AG09309 (cell line): ENCODE results near the gene PCK2.

Experiments used
- DNase-seq: peaks from one replicate; pipeline ENCODE4 v3.0.0-alpha.2; 2010; ENCODE audit warnings: low read depth
- H3K4me3 ChIP-seq: 2 replicates; pipeline ENCODE4 v1.5.1; 2011; ENCODE audit warnings: mild to moderate bottlenecking, low read depth, low read length, moderate library complexity; ENCODE audit not compliant: control insufficient read depth
- TF ChIP-seq, protein P1 (sequence below): IDR thresholded peaks from 2 replicates; pipeline ENCODE4 v1.5.1; 2011; ENCODE audit warnings: mild to moderate bottlenecking, low read depth, low read length, inconsistent platforms; ENCODE audit not compliant: insufficient read depth, control insufficient read depth; ENCODE audit errors: missing control alignments

Gene PCK2

DNA sequence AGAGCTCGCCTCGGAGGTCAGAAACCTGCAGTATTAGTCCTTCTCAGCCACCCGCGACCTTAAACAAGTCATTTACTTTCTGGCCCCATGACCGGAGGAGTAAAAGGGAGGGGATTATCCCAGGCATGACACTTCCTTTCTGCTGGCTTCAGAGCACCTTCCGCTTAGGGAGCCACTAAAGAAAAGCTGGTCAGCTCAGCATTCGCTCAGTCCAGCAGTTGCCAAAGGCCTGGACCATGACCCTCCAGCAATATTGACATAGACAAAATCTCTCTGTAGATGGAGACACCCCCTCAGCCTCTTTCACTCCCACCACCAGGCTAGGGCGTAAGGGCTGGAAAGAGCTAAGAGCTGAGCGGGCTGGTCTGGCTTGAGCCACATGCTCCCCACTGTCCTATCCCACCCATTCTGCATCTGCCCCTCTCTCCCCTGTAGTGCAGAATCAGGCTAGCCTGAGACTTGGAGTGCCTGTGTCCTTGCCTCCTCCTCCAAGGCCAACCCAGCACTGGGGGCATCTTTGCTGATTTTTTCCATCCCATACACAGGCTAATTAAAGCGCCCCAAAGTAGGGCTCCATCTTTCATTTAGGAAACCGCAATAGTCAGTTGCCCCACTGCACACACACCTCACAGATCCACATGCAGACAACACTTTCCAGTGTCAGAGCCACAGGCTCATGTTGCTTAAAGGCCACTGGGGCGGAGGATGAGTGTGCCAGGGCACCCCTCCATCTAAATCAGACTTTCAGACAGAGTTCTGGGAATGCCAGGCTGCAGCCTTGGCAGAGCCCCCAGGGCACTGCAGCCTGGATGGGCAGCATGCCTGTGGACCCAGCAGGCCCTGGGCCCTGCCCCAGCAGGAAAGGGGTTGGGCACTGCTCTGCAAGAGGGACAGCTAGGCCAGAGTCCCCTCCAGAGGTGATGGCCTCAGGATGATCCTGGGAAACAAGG is 26.7 kb upstream of the PCK2 start:
- no peak for DNase-seq
- TF ChIP-seq, protein P1, sequence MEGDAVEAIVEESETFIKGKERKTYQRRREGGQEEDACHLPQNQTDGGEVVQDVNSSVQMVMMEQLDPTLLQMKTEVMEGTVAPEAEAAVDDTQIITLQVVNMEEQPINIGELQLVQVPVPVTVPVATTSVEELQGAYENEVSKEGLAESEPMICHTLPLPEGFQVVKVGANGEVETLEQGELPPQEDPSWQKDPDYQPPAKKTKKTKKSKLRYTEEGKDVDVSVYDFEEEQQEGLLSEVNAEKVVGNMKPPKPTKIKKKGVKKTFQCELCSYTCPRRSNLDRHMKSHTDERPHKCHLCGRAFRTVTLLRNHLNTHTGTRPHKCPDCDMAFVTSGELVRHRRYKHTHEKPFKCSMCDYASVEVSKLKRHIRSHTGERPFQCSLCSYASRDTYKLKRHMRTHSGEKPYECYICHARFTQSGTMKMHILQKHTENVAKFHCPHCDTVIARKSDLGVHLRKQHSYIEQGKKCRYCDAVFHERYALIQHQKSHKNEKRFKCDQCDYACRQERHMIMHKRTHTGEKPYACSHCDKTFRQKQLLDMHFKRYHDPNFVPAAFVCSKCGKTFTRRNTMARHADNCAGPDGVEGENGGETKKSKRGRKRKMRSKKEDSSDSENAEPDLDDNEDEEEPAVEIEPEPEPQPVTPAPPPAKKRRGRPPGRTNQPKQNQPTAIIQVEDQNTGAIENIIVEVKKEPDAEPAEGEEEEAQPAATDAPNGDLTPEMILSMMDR = no peak
- no peak overlapping the region for H3K4me3 ChIP-seq

GRCh38 chr14:24068711-24069410 is 25.2 kb upstream of the PCK2 start:
- H3K4me3 ChIP-seq = no peak overlapping the region
- TF ChIP-seq, protein P1 = no peak
- no peak for DNase-seq

GRCh38 chr14:24069411-24069735 is 24.7 kb upstream of the PCK2 start:
- no peak for DNase-seq
- TF ChIP-seq, protein P1 = no peak

DNA sequence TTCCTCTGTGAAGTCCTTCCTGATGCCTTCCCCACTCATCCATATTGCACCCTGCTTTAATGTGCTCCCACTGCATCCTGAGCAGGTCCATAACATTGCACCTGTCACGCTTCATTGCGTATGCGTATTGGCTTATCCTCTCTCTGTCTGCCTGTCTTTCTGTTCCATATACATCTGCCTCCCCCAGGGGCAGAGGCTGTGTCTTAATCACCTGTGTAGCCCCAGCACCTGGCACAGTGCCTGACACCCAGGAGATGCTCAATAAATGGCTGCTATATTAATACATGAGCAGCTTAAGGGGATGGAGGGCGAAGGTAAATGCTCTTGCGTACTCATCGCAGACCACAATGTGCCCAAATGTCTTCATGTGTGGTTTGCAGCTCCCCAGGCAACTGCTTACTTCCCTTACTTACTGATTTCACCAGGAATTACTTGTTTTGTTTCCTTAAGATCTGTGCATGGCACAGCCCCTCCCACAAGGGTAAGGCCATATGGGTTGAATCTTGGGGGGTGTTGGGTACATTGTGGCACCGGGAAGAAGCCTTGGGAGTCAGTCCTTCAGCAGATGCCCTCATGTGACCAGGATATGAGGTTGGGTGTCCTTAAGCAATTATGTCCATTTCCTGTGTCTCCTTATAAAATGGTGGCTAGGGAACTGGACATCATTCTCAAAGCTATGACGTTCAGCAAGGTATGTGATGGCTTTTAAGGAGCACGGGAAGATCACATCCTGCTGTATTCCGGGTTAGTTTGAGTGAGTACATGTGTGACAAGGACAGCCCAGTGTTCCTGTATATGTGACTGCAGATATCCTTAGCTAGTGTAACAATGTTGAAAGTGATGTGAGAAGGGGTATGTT is 23.6 kb upstream of the PCK2 start:
- TF ChIP-seq, protein P1 = no peak
- H3K4me3 ChIP-seq = no peak overlapping the region
- no peak for DNase-seq

More at GRCh38 chr14:24069411-24069735, 24.7 kb upstream of the PCK2 start:
- H3K4me3 ChIP-seq = no peak overlapping the region

GRCh38 chr14:24071144-24071697 is 22.9 kb upstream of the PCK2 start, which contains the start of gene CPNE6:
TSS of gene CPNE6 (plus strand) at chr14:24071562. CDS start at chr14:24072937, 1,375 bp downstream.
- TF ChIP-seq, protein P1 = no peak
- DNase-seq = no peak
- no peak within 1 kb of the TSS for H3K4me3 ChIP-seq
